Measurements from ENCODE around the gene MRC2. TPM values are rescaled to one million over a fixed set of nuclear protein-coding genes. Genes with fewer than 3 reads are reported as not detected.

Gene MRC2
- total RNA-seq, 1 donor from 2014 or later: 30.7 TPM

DNA sequence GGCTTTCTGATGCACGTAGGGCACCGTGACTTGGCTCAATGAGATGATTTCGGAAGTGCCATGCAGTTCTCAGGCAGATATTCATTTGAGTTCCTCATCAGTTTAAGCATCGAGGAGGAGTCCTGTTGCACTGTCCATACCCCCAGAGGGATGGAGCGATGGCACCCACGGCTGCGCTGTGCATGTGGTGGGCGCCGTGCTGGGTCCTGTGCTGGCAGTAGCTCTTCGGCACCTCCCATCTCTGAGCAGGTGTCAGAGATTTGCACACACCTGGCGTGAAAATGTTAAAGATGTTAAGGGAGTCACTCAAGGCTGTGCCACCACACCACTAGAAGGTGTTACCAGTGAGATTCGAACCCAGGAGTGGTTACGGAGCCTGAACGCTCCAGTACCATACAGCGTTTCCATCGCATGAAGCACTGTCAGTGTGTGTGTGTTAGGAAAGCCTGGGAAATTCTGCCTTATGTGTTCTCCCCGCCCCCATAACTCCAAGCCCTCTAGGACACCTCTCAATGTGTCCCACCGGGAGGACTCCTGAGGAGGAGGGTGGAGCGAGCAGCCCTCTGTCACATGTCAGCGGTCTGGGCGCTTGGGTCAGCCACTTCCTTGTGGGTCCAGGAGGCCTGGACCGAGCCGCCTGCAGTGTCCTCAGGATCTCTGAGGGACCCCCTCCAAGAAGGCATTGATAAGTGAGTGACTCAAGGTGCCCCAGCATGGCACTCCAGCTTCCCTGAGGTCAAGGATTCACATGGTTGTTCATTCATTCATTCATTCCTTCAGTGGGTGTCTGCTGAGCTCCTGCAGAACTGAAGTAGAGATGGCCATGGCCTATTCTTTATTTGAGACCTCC is 3.8 kb downstream of the MRC2 start:
- Mint-ChIP-seq H3K27me3 (ENCODE audit: low read depth) (peaks cover 10% of the 10 kb centered on the region), H3K4me1 (peaks cover 43% of the 10 kb centered on the region), H3K4me3 (no peak overlapping the region), H3K36me3 (ENCODE audit: low read depth) (peaks cover 3% of the 10 kb centered on the region), H3K9me3 (no peaks in the 10 kb centered on the region), H3K27ac (ENCODE audit: unreplicated experiment) (no peak overlapping the region)
- TF ChIP-seq, protein P1, sequence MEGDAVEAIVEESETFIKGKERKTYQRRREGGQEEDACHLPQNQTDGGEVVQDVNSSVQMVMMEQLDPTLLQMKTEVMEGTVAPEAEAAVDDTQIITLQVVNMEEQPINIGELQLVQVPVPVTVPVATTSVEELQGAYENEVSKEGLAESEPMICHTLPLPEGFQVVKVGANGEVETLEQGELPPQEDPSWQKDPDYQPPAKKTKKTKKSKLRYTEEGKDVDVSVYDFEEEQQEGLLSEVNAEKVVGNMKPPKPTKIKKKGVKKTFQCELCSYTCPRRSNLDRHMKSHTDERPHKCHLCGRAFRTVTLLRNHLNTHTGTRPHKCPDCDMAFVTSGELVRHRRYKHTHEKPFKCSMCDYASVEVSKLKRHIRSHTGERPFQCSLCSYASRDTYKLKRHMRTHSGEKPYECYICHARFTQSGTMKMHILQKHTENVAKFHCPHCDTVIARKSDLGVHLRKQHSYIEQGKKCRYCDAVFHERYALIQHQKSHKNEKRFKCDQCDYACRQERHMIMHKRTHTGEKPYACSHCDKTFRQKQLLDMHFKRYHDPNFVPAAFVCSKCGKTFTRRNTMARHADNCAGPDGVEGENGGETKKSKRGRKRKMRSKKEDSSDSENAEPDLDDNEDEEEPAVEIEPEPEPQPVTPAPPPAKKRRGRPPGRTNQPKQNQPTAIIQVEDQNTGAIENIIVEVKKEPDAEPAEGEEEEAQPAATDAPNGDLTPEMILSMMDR (conservative IDR thresholded peaks at IDR 0.05): no peak
- no peak for DNase-seq (ENCODE audit: low read depth, low spot score)

DNA sequence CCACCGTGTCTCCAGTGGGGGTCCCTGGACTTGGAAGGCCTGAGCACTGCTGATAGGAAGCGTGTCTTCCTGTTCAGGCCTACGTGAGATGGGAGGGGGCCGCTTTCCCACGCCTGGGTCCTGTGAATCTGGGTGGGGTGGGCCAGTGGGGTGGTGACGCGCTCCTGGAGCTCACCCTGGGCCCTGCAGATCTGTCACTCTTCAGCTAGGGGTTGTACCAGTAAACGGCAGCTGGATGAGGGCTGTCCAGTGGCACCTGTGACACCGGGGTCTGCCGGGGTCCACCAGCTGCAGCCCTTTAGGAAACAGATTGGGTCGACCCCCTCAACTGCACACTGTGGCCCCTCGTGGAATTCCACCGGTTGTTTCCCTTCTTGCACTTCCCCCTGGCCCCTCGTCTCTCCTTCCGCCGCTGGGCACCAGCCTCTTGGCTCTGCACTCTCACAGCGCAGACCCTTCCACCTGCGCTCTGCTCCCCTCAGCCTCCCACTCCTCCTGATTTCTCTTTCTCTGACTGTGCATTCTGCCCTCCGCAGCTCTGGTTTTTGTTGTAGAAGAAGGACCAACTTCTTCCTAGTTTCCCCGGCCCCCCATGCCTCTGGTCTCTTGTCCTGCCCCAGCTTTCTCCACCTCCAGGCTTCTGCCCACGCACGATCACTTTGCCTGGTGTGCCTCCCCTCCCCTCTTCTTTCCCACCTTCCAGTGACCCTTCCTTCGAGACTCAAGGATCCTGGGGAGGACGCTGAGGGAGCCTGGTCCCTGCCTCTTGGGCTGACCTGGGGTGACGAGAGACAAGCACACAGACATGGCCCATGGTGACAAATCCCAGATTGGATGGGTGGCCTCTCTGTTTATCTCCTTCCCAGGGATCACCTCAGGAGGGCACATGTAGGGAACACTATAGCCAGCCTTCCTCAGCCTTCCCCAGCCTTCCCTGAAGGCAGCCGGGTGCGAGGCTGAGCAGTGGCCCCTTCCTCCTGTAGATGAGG is 4.8 kb downstream of the MRC2 start:
- Mint-ChIP-seq H3K27me3 (ENCODE audit: low read depth) (peaks cover 7% of the 10 kb centered on the region), H3K4me1 (peaks cover 37% of the 10 kb centered on the region), H3K27ac (ENCODE audit: unreplicated experiment) (no peak overlapping the region), H3K4me3 (peak overlapping the region; percentile 45), H3K36me3 (ENCODE audit: low read depth) (peaks cover 3% of the 10 kb centered on the region), H3K9me3 (no peaks in the 10 kb centered on the region)
- DNase-seq (ENCODE audit: low read depth, low spot score): no peak
- TF ChIP-seq, protein P1 (conservative IDR thresholded peaks at IDR 0.05): no peak

DNA sequence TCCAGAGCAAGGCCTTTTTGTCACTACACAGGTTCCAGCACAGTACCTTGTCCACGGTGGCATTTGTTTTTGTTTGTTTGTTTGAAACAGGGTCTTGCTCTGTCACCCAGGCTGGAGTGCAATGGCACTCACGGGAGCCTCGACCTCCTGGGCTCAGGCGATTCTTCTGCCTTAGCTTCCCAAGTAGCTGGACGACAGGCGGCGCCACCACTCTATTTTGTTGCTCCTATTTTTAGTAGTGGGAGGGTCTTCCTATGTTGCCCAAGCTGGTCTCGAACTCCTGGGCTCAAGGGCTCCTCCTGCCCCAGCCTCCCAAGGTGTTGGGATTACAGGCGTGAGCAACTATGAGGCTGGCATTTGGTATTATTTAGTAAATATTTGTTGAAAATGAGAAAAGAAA is 10.3 kb downstream of the MRC2 start:
- TF ChIP-seq, protein P1 (conservative IDR thresholded peaks at IDR 0.05): no peak
- H3K27ac Mint-ChIP-seq (ENCODE audit: unreplicated experiment): no peak overlapping the region
- H3K4me3 Mint-ChIP-seq: no peak overlapping the region
- peaks cover 11% of the 10 kb centered on the region for H3K4me1 Mint-ChIP-seq
- H3K27me3 Mint-ChIP-seq (ENCODE audit: low read depth): no peaks in the 10 kb centered on the region
- H3K36me3 Mint-ChIP-seq (ENCODE audit: low read depth): no peaks in the 10 kb centered on the region
- no peaks in the 10 kb centered on the region for H3K9me3 Mint-ChIP-seq
- DNase-seq (ENCODE audit: low read depth, low spot score): no peak

DNA sequence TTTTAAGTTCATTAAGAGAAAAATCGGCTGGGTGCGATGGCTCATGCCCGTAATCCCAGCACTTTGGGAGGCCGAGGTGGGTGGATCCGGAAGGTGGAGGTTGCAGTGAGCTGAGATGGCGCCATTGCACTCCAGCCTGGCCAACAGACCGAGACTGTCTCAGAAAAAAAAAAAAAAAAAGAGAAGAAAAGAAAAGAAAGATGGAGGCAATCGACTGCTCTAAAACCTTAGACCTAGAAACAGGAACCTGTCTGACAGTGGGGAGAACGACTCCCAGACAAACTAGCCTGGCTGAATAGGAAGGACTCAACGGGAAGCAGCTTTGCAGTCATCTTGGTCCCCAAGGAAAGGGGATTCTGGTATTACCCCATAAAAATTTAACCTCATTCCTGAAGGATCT is 13.7 kb downstream of the MRC2 start:
- TF ChIP-seq, protein P1 (conservative IDR thresholded peaks at IDR 0.05): no peak
- no peak for DNase-seq (ENCODE audit: low read depth, low spot score)
- no peaks in the 10 kb centered on the region for H3K9me3 Mint-ChIP-seq
- H3K27me3 Mint-ChIP-seq (ENCODE audit: low read depth): no peaks in the 10 kb centered on the region
- H3K27ac Mint-ChIP-seq (ENCODE audit: unreplicated experiment): no peak overlapping the region
- no peak overlapping the region for H3K4me3 Mint-ChIP-seq
- H3K4me1 Mint-ChIP-seq: peaks cover 10% of the 10 kb centered on the region
- H3K36me3 Mint-ChIP-seq (ENCODE audit: low read depth): no peaks in the 10 kb centered on the region

DNA sequence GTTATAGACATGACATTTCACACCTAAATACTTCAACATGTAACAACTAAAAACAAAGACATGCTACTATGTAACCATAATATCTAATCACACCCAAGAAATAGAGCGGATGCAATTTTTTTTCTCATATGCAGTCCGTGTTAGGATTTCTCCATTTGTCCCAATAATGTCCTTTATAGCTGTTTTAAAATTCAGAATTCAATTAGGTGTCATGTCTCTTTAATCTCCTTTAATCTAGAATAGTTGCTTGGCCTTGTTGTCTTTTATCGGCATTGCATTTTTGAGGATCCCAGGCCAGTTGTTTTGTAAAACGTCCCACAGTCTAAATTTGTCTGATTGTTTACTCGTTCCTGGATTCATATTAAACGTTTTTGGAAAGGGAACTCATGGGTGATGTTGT is 14.5 kb downstream of the MRC2 start:
- H3K36me3 Mint-ChIP-seq (ENCODE audit: low read depth): no peaks in the 10 kb centered on the region

More for the DNA sequence above, 14.5 kb downstream of the MRC2 start:
- H3K4me3 Mint-ChIP-seq: peak overlapping the region; percentile 7
- H3K4me1 Mint-ChIP-seq: peaks cover 10% of the 10 kb centered on the region
- no peaks in the 10 kb centered on the region for H3K9me3 Mint-ChIP-seq
- no peak for DNase-seq (ENCODE audit: low read depth, low spot score)
- H3K27ac Mint-ChIP-seq (ENCODE audit: unreplicated experiment): no peak overlapping the region
- no peaks in the 10 kb centered on the region for H3K27me3 Mint-ChIP-seq (ENCODE audit: low read depth)
- TF ChIP-seq, protein P1 (conservative IDR thresholded peaks at IDR 0.05): no peak
